Psoas muscle (tissue), 8 donors: ENCODE data around the gene PCDH9. TPM values are rescaled to one million over a fixed set of nuclear protein-coding genes. Genes with fewer than 3 reads are reported as not detected.

Experiments used
- ATAC-seq, 4 donors: fragments of 200-7000 bp; cut with Tn5 transposase; one replicate each; pipeline ENCODE4 v1.9.1; 2020; ENCODE audit warnings: moderate library complexity in 3 of 4, mild to moderate bottlenecking in 2 of 4
- DNase-seq, 2 donors: peaks; one replicate each; pipeline ENCODE4 v3.0.0-alpha.2; 2020
- H3K27ac ChIP-seq: fragments of 200-600 bp; one replicate; pipeline ENCODE4 v1.8.0; 2022
- H3K27me3 ChIP-seq, 3 donors: fragments of 200-600 bp in 1 of 3; one replicate each; pipeline versions ENCODE4 v1.6.1 to v1.8.0; 2013 to 2022; ENCODE audit warnings: low read length in 2 of 3, mild to moderate bottlenecking in 2 of 3, moderate library complexity in 1 of 3; ENCODE audit not compliant: insufficient read depth in 3 of 3
- H3K36me3 ChIP-seq, 2 donors: fragments of 200-600 bp in 1 of 2; one replicate each; pipeline versions ENCODE4 v1.6.1 to v1.8.0; 2013 to 2022; ENCODE audit warnings: low read depth in 1 of 2, mild to moderate bottlenecking in 1 of 2, moderate library complexity in 1 of 2; ENCODE audit not compliant: insufficient read depth in 1 of 2
- H3K4me1 ChIP-seq: fragments of 200-600 bp; one replicate; pipeline ENCODE4 v1.8.0; 2022
- H3K4me3 ChIP-seq: fragments of 200-600 bp; one replicate; pipeline ENCODE4 v1.8.0; 2022; ENCODE audit warnings: mild to moderate bottlenecking
- H3K9me3 ChIP-seq: fragments of 200-600 bp; one replicate; pipeline ENCODE4 v1.8.0; 2022
- WGBS, 3 donors: extraction: QIAGEN DNeasy Blood & Tissue Kit; methylation state at CpG; one replicate each; pipeline versions ENCODE4 v1.1.6 to v1.1.7; 2013; 5-methylcytosine and 5-hydroxymethylcytosine counted together
- intact Hi-C, 2 donors: fragments of 100-400 bp; cut with DNase I; formaldehyde crosslinking; loops; one replicate each; pipeline versions ENCODE4 v1.11.0 to v1.14.2; 2022
- polyA plus RNA-seq, 3 donors: library from polyadenylated mRNA; stranded (reverse); fragments of 200-250 nt; gene quantifications; one replicate each; pipeline ENCODE4 v1.2.3, GENCODE V29; 2013
- total RNA-seq, 4 donors: library from RNA; stranded (reverse); fragmentation: NEBNext Ultra II Directional in 2 of 4; extraction: Animal tissue kit (Norgen Biotek cat#: 25700) in 2 of 4; gene quantifications; one replicate each; pipeline versions ENCODE4 v1.2.1 to v1.2.4, GENCODE V29; 2021 to 2023
- TF ChIP-seq, protein P1 (sequence below): fragments of 200-600 bp; IDR thresholded peaks from one replicate; pipeline ENCODE4 v1.8.0; 2022; ENCODE audit warnings: antibody characterized with exemption
- donor health status: healthy with polysubstance abuse.
- donor health status: DM: no; HTN: no; CAD: no; lungs with moderate emphysema.
- donor health status: Bipolar disorder and iron deficiency.
- donor health status: healthy.
- donor health status: DM: yes; HTN: yes; CAD: no.
- donor health status: DM: no; HTN: no; CAD: no.
- donor health status: DM: no; HTN: no; CAD: no.
- donor health status: DM: yes; HTN: yes; CAD: no.

PCDH9 gene
- total and polyA plus RNA-seq, 7 donors, result 0.27 to 4.9 (median 2.1) TPM

DNA sequence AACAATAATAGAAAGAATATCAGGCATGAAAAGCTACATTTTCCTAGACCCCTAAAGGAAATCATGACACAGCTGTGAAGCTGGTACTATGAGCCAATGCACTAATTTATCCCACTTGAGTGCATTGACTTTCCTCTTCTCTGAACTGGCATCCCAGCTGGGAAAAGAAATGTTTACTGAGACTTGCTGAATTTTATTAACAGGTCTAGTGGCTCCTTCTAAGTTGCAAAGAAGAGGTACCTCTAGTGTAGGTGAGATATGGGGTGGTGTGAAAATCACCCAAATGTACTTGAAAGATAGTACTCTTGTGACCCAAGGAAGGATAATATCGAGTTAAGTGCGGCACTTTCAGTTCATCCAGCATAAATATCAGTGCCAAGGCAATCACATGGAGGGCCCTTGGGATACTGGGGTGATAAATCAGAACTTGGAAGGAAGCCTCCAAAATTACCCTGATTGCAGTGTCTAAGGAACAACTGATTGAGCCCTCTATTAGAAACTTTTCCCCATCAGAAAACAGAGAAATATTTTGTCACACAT, 369.2 kb downstream of the PCDH9 start:
- intact Hi-C loops, result no loop called here
- no peaks in the 10 kb centered on the region for H3K9me3 ChIP-seq
- H3K27ac ChIP-seq, result no peak overlapping the region
- DNase-seq (no peak), ATAC-seq (no peak)
- no peaks in the 10 kb centered on the region for H3K36me3 ChIP-seq
- no peaks in the 10 kb centered on the region for H3K4me1 ChIP-seq
- no peak overlapping the region for H3K4me3 ChIP-seq
- TF ChIP-seq, protein P1, sequence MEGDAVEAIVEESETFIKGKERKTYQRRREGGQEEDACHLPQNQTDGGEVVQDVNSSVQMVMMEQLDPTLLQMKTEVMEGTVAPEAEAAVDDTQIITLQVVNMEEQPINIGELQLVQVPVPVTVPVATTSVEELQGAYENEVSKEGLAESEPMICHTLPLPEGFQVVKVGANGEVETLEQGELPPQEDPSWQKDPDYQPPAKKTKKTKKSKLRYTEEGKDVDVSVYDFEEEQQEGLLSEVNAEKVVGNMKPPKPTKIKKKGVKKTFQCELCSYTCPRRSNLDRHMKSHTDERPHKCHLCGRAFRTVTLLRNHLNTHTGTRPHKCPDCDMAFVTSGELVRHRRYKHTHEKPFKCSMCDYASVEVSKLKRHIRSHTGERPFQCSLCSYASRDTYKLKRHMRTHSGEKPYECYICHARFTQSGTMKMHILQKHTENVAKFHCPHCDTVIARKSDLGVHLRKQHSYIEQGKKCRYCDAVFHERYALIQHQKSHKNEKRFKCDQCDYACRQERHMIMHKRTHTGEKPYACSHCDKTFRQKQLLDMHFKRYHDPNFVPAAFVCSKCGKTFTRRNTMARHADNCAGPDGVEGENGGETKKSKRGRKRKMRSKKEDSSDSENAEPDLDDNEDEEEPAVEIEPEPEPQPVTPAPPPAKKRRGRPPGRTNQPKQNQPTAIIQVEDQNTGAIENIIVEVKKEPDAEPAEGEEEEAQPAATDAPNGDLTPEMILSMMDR, result no peak
- 21 to 34% (median 23%) methylated on average over 2 of the region's 2 CpGs for WGBS, 3 donors
- H3K27me3 ChIP-seq, result no peaks in the 10 kb centered on the region

GRCh38 chr13:66859934-66860877, 369.9 kb downstream of the PCDH9 start:
- intact Hi-C loops, result no loop called here
- no peak for ATAC-seq
- Histone ChIP-seq H3K27ac (no peak overlapping the region), H3K9me3 (no peaks in the 10 kb centered on the region), H3K4me1 (no peaks in the 10 kb centered on the region), H3K36me3 (no peaks in the 10 kb centered on the region), H3K4me3 (no peak overlapping the region), H3K27me3 (no peaks in the 10 kb centered on the region)
- no peak for DNase-seq
- 71 to 84% (median 83%) methylated on average over 8 of the region's 8 CpGs for WGBS, 3 donors
- TF ChIP-seq, protein P1, result no peak

GRCh38 chr13:66859078-66859477, 371.1 kb downstream of the PCDH9 start:
- no peak overlapping the region for H3K4me3 ChIP-seq
- ATAC-seq (no peak), DNase-seq (no peak)
- no peak overlapping the region for H3K27ac ChIP-seq
- H3K27me3 ChIP-seq, result no peaks in the 10 kb centered on the region
- TF ChIP-seq, protein P1, result no peak
- intact Hi-C loops, result no loop called here
- H3K9me3 ChIP-seq, result no peaks in the 10 kb centered on the region
- no peaks in the 10 kb centered on the region for H3K4me1 ChIP-seq
- H3K36me3 ChIP-seq, result no peaks in the 10 kb centered on the region
- 82 to 90% (median 89%) methylated on average over 2 of the region's 2 CpGs for WGBS, 3 donors

GRCh38 chr13:66858163-66858562, 372.0 kb downstream of the PCDH9 start:
- ATAC-seq, result no peak
- TF ChIP-seq, protein P1, result no peak
- no peak overlapping the region for H3K4me3 ChIP-seq
- H3K4me1 ChIP-seq, result no peaks in the 10 kb centered on the region
- no peak for DNase-seq
- intact Hi-C loops, result no loop called here
- H3K36me3 ChIP-seq, result no peaks in the 10 kb centered on the region
- 90 to 95% (median 91%) methylated on average over 3 of the region's 3 CpGs for WGBS, 3 donors
- H3K9me3 ChIP-seq, result no peaks in the 10 kb centered on the region
- no peak overlapping the region for H3K27ac ChIP-seq
- H3K27me3 ChIP-seq, result no peaks in the 10 kb centered on the region
